22Rv1 (cell line): Measurements from ENCODE around the gene PLD6.

Experiments
- ZFX ChIP-seq: fragments of 450-650 bp; IDR thresholded peaks from 2 replicates; pipeline ENCODE4 v1.6.1; 2017; ENCODE audit warnings: antibody characterized with exemption, borderline replicate concordance
- TF ChIP-seq, protein P1 (sequence below): fragments of 450-650 bp; IDR thresholded peaks from 2 replicates; pipeline ENCODE4 v1.5.1; 2017; ENCODE audit warnings: mild to moderate bottlenecking

DNA sequence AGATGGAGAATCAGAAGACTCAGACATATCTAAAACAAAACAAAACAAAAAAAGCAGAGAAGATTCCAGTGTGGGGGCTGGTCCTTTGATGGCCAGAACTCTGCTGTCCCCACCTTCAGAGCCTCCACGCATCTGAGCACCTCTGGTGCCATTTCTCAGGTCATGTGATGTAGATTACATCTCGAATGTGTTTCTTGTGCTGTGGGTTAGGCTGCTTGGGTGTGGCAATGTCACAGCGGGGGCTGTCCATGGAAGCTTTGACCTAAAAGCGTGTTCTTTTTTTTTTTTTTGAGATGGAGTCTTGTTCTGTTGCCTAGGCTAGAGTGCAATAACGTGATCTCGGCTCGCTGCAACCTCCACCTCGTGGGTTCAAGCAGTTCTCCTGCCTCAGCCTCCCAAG is 51.2 kb downstream of the PLD6 start:
- TF ChIP-seq, protein P1, sequence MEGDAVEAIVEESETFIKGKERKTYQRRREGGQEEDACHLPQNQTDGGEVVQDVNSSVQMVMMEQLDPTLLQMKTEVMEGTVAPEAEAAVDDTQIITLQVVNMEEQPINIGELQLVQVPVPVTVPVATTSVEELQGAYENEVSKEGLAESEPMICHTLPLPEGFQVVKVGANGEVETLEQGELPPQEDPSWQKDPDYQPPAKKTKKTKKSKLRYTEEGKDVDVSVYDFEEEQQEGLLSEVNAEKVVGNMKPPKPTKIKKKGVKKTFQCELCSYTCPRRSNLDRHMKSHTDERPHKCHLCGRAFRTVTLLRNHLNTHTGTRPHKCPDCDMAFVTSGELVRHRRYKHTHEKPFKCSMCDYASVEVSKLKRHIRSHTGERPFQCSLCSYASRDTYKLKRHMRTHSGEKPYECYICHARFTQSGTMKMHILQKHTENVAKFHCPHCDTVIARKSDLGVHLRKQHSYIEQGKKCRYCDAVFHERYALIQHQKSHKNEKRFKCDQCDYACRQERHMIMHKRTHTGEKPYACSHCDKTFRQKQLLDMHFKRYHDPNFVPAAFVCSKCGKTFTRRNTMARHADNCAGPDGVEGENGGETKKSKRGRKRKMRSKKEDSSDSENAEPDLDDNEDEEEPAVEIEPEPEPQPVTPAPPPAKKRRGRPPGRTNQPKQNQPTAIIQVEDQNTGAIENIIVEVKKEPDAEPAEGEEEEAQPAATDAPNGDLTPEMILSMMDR, result no peak
- no peak for TF ChIP-seq ZFX
